ENCODE measurements around the gene RARS2. TPM values are rescaled to one million over a fixed set of nuclear protein-coding genes. Genes with fewer than 3 reads are reported as not detected.

The RARS2 gene
- total RNA-seq, 3 donors from 2014 or later, result 27.8 to 34.4 (median 30.7) TPM

DNA sequence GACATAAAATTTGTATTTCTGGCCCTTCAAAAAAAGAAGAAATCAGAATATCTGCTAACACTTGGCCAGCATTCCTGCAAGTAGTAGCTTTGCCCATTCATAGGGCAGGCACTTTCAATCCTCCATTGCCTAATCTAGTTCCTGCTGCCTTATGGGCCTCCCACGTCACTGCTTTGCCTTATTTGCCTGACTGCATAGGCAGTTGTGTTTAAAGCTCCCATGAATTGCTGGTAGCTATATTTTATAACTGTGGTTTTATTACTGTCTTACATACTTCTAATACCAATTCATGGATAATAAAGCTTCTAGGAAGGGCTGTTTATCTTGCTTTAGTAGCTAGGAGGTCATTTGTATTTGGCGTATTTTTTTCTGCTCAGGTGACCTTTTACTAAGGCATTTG, 124.7 kb downstream of the RARS2 start:
- Histone ChIP-seq H3K4me3 (no peak overlapping the region), H3K9me3 (peaks cover 8% of the 10 kb centered on the region), H3K4me1 (ENCODE audit: low read depth) (no peaks in the 10 kb centered on the region), H3K36me3 (ENCODE audit: low read depth) (no peaks in the 10 kb centered on the region)
- TF ChIP-seq, protein P1, sequence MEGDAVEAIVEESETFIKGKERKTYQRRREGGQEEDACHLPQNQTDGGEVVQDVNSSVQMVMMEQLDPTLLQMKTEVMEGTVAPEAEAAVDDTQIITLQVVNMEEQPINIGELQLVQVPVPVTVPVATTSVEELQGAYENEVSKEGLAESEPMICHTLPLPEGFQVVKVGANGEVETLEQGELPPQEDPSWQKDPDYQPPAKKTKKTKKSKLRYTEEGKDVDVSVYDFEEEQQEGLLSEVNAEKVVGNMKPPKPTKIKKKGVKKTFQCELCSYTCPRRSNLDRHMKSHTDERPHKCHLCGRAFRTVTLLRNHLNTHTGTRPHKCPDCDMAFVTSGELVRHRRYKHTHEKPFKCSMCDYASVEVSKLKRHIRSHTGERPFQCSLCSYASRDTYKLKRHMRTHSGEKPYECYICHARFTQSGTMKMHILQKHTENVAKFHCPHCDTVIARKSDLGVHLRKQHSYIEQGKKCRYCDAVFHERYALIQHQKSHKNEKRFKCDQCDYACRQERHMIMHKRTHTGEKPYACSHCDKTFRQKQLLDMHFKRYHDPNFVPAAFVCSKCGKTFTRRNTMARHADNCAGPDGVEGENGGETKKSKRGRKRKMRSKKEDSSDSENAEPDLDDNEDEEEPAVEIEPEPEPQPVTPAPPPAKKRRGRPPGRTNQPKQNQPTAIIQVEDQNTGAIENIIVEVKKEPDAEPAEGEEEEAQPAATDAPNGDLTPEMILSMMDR (IDR thresholded peaks at IDR 0.05), result no peak
- intact Hi-C loops (cut with DNase I, micrococcal nuclease), result no loop called here
- peak; percentile 100 for ATAC-seq
- DNase-seq, result peak in 2 of 3 donors; percentile 64 to 84

Other genes starting within 250 kb of the RARS2 start
- gene C6orf163, start 245.2 kb downstream of the RARS2 start, total RNA-seq, result 1 to 10 TPM; 2.7 to 7.8 (median 3.8) TPM
- under 1 TPM in 1 of 3 donors, not detected in 2; 0.32 TPM for gene CFAP206, start 182.0 kb downstream of the RARS2 start, total RNA-seq
- gene SLC35A1, start 117.0 kb downstream of the RARS2 start, total RNA-seq, result 10 to 100 TPM; 27.5 to 52.0 (median 31.5) TPM
- 10 to 100 TPM; 15.9 to 17.3 (median 16.1) TPM for gene ORC3, start 148 bp upstream of the RARS2 start, total RNA-seq
- 10 to 100 TPM; 32.3 to 41.0 (median 33.2) TPM for gene AKIRIN2, start 112.2 kb upstream of the RARS2 start, total RNA-seq